Hematopoietic multipotent progenitor cell (in vitro differentiated cells): ENCODE results near the gene MMRN2. TPM values are rescaled to one million over a fixed set of nuclear protein-coding genes. Genes with fewer than 3 reads are reported as not detected.

ENCODE experiments used
- DNase-seq, 3 donors: peaks; one replicate each; pipeline ENCODE4 v3.0.0-alpha.2; 2011 to 2015; ENCODE audit warnings: low read depth in 2 of 3, low spot score in 2 of 3
- small RNA-seq: library from RNA; depleted of rRNA; stranded (forward); fragments of <200 nt; gene quantifications from one replicate; pipeline ENCODE3, GENCODE V24; 2012
- total RNA-seq: library from RNA; depleted of rRNA; stranded (reverse); fragments of >200 nt; gene quantifications from one replicate; pipeline ENCODE4 v1.2.3, GENCODE V29; 2012

Gene MMRN2
- total RNA-seq, 1 donor = 0.27 TPM

DNA sequence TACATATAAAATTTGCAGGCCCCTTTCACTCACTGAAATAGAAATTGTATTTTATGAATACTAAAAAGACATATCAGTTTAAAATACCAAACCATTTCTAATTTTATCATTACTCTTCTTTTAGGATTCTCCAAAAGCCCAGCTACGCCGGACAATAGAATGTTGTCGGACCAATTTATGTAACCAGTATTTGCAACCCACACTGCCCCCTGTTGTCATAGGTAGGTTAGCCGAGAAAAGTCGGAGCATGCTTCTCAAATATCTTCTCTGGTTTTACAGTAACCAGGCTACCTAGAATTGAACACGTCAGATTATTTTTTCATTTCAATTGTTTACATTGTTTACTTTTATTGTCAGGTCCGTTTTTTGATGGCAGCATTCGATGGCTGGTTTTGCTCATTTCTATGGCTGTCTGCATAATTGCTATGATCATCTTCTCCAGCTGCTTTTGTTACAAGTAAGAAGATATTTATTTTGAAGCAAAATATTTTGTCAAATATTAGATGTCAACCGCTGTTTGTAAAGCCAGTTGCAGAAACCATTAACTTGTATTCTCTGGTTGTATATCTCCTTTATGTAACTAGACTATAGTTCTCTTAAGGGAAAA lies 57.6 kb downstream of the MMRN2 start:
- peak; percentile 16 to 70 (median 37) for DNase-seq

DNA sequence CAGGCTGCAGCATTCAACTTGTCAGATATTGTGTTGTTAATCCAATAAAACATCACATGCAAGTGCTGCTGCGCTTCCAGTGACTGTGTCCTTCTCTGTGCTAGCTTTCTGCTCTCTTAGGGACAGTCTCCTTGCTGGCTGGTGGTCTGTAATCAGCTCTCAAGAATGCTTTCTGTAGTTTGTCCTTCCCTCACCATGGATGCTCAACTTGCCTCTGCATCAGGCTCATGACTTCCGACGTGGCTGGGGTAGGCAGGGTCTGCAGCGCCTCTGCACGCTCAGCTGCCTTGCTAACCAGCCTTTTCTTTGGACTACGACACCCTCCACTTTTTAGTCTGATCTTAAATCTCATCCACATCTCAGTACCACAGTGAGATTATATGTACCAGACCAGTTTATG lies 58.3 kb downstream of the MMRN2 start:
- no peak for DNase-seq

DNA sequence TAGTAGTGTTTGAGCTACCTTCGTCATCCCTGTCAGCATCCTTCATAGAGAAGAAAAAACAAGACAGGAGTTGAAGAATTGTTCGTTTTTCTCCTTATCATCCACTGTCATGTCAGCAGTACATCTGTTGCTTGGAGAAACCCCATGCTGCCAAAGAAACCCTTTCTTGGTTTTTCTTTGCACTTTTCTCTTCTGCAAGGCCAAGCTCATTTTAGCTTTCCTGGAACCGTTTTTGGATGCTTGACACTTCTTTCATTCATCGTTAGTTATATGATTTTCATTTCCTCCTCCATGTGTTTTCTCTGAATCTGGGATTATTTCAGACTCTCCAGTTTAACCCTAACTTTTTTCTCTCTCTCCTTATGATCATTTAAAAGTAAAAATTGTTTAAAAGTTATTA lies 58.9 kb downstream of the MMRN2 start:
- DNase-seq = no peak

DNA sequence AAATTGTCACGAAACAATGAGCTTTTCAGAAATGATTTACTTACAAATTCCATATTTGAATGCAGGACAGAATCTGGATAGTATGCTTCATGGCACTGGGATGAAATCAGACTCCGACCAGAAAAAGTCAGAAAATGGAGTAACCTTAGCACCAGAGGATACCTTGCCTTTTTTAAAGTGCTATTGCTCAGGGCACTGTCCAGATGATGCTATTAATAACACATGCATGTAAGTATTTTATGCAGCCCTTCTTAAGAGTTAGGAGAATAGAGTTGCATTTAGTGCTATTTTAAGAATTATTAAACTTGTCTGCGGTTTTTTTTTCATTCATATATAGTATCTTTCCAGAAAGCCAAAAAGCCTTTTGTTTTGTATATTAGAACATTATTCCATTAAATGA lies 67.4 kb downstream of the MMRN2 start:
- DNase-seq = no peak

DNA sequence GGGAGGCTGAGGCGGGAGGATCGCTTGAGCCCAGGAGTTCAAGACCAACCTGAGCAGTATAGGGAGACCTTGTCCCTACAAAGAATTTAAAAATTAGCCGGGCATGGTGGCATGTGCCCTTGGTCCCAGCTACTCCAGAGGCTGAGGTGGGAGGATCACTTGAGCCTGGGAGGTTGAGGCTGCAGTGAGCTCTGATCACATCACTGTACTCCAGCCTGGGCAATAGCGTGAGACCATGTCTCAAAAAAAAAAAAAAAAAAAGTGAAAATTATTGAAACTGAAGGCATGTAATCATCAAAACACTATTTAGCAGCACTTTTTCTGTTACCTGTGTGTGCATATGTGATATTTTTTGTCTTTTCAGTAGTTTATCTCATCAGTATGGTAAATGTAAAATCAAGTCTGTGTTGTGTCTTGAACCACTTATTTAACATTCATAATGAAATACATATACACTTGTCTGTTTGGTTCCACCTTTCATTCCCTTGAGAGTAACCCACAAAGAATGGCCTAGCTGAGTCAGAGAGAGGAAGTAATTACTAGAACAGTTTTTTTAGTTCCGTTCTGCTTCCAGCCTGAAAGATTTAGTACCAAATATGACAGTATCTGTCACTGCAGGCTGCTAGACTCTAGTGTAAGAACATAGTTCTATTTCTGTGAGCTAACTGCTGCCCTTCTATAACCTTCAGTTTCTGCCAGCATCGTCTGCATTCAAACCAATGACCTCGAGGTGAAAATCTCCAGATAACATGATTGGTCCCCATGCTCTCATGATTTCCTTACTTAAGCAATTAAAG lies 68.6 kb downstream of the MMRN2 start:
- DNase-seq = peak in 2 of 3 donors; percentile 73 to 93

Small RNAs within 50 kb of the gene (small RNA-seq; reads per million reads assigned to genes)
- gene BMS1P3 (not detected), gene RNU1-19P (not detected)

Other genes with a start within 250 kb of the MMRN2 start
- under 0.01 TPM for gene BMPR1A, start 201.0 kb downstream of the MMRN2 start, total RNA-seq
- gene SNCG, start 984 bp upstream of the MMRN2 start, total RNA-seq = not detected
- gene ADIRF, start 10.9 kb upstream of the MMRN2 start, total RNA-seq = not detected
- gene FAM25A, start 62.7 kb upstream of the MMRN2 start, total RNA-seq = not detected
- gene GLUD1, start 137.2 kb upstream of the MMRN2 start, total RNA-seq = 120 TPM
- 14.5 TPM for gene SHLD2, start 137.6 kb upstream of the MMRN2 start, total RNA-seq